Nucleus accumbens (tissue), 56 donors: ENCODE measurements around the gene MGAT1.

ENCODE experiments used
- DNase-seq, 56 donors: peaks; one replicate each; lab custom pipeline; 2025; lab: John Stamatoyannopoulos, UW

Gene MGAT1

DNA sequence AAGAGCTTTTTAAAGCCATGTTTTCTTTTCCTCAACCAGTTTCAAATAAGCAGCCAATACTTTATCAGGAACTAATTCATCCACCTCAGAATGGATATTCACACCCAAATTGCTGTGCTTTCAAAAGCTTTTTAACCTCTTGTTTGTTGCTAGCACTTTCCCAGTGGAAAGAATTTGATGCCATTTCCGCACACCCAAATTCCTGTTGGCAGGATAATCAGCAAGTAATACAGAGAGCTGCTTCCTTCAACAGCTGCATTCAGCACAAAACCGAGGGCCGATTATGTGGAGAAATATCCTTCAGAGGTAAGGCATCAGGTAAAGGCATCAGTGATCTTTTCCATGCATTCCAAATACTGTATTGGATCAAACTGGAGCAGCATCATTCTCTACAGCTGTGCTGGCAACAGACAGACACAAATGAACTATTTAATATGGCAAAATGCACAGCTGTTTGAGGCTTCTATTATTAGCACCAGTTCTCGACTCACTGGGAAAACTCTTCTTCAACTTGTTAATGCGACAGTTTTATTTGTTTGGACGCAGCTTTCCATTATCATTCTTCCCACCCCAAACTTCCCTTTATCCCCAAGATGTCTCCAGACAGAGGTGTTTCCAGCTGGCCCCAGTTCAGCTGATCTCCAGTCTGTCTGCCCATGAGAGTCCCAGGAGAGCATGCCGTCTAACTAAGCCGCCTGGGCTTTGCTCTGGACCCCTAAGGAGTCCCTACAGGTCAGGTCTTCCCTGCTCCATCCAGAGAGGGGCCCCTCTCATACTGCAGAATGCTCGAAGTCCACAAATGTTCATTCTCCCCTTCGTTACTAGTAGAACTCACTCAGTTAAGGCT is 22.2 kb upstream of the MGAT1 start:
- no peak for DNase-seq

DNA sequence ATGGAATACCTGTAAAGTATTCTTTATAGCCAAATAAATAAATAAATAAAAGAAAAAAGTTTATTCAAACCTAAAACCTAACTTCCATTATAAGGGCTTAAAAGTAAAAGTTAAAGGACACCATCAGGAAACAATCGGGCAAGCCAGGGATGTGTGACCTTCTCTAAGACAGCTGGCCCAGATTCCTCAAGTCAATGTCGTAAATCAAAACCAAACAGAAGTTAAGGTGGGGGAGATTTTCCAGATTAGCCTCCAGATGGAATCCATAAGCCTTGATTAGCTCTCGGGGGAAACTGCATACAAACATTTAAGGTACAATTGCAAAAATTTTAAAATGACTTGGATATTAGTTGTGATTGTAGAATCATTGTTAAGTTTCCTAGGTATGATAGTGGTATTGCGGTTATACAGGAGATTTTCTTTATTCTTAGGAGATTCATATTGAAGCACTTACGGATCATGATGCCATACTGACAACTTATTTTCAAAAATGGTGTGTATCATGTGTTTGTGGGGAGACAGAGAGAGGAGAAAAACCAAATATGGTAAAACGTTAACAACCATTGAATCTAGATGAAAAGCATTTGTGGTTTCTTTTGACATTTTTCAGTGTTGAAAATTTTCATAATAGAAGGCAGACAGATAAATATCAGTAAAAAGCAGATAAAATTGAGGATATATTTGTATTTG is 21.5 kb upstream of the MGAT1 start:
- DNase-seq: no peak

DNA sequence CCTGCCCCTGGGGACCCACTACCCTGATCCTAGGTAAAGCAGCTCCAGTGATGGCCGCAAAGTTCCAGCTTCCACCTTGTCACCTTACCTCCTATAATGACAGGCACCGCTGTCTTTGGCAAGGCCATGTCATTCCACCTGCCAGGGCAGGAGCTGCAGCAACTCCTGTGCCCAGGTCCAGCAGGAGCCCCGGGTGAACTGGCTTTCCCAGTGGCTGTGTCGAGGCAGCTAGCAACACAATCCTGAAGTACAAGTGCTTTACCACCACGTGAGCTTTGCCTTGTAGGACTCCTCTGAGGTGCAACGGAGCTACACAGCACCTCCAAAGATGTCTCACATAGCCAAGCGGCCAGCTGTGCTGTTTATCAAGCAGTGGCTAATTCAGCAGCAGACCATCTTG is 20.7 kb upstream of the MGAT1 start:
- DNase-seq: no peak

DNA sequence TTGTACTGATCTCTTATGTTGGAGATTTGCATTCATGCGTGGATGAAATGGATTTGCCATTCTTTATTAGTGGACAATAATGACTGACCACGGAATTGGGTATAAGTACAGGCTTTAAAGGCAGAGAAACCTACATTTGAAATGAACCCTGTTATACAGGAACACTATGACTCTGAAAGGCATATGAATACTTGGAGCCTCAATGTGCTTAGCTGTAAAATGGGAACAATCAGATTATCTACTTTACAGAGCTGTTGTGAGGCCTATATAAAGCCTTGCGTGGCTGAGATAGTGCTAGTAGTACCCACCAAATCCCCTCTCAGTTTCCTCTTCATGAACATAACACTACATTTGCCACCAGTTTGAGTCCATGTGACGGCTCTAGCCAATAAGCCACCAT is 18.9 kb upstream of the MGAT1 start:
- no peak for DNase-seq

DNA sequence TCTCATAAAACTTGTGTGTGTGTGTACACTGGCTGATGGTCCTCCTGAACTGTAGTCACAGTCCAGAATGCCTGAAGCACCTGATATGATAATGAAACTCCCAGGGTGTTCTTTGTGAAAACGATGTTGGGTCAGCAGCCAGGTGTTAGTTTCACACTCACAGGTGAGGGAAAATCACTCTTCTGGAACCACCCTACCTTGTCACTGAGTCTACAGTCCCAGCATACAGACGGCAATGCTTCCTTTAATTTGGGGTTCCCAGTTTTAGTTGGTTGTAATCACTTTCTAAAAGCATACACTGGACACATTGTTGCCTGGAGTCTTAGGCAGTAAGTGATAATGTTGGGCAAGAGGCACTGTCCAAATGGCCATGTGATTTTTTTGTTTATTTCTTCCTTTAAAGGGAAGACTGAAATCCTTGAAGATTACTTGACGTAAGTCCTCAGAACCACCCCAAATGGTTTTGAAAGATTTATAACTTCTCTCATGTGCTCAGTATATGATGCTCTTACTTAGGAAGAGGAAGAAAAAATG is 18.2 kb upstream of the MGAT1 start:
- no peak for DNase-seq

DNA sequence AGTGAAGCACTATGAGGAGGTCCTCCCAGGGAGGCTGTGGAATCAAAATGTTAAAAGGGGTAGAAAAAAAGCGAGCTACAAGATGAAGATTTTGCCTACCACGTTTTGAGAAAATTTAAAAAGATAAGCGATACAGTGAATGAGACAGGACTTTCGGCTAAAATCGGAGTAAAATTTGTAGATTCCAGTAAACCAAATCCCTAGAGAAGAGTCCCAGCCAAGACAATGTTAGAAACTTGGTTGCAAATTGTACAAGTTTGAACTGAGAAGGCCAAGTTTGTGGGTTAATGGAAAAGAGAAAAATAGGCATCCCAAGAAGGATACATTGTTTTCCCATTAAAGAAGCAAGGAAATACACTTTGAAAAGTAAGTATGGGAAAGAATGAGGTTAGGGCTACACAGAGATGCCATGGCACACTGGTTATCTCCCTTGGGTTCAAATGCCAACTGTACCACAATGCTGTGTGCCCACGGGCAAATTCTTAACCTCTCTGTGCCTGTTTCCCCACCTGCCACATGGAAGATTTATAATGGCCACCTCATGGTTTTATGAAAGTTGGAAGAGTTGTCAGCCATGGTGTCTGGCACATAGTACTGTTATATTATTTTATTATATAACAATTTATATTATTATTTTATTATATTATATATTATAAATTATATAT is 16.2 kb upstream of the MGAT1 start:
- DNase-seq: no peak

DNA sequence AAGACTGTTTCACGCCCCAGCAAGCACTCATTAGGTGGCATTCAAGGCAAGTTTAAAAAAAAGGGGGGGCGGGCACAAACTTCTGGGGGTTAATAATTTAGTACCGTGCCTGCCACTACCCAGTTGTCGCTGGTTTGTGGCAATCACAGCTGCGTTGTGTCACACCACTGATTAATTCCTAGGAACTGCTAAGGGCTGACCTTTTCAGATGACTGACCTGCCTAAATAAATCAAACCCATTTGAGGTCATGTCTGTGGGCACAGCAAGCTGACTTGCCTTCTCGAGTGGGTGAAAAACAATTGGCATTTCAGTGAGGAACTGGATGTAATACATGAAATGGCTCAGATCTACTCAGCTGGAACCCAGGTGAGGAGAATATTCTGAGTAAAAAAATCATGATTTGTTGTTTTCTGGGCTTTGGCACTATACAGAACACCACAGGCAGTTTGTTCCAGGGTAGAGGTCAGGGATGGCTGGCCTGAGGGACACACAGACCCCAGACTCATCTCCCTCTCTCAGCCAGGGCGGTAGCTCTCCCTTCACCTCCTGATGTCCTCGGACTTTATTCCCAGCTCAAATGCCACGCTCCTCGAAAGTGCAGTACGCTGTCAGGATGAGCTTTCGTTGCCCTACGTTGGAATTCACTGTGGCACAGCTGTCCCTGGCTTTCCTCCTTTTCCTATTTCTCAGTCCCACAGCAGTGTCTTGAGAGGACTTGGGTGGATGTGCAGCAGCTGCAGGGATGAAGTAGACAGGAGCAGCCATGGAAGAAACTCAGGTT is 15.5 kb upstream of the MGAT1 start:
- DNase-seq: no peak

DNA sequence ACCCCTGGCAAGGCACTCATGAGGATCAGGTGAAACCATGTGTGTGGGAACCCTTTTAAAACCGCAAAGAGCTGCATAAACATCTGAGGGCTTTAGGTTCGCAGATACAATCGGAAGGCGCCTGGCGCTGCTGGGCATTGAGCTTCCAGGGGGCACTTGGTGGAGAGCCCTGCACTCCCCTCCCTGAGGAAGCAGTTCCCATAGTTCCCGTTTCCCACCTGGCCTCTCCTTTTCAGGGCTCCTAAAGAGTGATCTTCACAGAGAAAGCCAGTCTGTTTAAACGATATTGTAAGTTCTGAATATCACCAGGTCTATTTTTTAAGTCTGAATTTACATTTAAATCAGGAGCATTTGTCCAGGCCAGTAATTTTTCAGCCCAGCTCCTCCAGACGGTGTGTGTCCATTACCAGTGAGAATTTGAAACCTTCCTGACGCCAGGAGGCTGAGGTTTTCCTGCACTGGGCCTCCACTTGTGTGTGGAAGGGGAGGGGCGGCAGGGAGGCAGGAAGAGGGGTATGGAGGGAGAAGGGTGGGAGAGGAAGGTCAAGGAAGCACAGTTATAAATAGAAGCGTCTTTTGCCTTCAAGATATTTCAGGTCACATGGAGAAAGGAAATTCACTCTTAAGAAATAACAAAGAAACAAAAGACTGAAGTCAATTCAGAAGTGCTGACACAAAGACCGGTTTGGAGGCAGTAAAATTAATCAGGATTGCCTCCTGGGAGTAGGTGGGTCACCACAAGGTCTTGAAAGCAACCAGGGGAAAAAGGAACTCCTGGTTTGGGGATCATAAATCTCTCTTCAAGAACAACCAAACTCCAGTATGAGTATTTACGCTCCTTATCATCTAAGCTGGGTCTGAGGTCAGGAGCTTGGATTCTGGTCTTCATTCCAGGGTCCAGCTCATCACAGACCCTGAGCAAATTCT is 14.3 kb upstream of the MGAT1 start:
- DNase-seq: no peak

DNA sequence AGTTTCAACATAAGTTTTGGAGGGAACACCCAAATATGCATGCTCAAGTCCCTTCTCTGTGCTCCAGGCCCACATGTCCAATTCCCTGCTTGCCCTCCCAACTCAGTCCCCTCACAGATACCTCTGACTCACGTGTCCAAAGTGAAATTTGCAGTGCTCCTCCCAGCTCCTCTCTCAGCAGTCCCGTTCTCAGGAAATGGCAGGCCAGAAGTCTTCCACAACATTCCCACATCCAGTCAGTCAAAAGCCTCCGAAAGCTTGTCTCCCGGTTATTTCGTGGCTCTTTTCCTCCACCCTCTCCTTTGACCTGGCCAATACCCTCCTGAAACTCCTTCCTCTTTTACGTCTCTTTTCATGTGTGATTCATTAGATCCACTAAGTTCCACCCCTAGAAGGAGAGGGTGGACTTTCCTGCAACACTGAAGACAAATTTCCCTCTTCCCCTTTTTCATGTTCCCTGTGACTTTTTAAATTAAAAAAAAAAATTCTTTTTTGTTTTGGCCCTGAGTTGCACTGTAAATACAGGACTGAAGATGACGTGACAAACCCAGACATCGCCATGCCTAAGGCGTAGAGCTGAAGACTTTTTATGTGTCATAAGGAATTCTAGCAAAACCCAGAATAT is 12.8 kb upstream of the MGAT1 start:
- DNase-seq: no peak

DNA sequence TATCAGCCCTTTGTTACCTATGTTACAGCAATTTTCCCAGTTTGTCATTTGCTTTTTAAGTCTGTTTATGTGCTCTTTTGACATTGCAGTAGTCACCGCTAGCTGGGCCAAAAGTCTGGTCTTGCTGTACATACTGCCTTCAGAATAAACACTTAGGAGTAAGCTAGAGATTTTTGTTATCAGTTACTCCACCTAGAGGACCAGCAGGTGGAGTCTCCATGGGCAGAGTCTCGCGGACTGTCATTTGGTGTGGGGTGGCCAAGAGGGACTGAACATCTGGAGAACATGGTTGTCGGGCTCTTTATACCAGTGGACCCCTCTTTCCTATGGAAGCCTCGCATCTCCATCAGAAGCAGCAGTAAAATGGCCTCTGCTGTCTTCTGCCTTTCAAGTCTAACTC is 10.8 kb upstream of the MGAT1 start:
- no peak for DNase-seq

DNA sequence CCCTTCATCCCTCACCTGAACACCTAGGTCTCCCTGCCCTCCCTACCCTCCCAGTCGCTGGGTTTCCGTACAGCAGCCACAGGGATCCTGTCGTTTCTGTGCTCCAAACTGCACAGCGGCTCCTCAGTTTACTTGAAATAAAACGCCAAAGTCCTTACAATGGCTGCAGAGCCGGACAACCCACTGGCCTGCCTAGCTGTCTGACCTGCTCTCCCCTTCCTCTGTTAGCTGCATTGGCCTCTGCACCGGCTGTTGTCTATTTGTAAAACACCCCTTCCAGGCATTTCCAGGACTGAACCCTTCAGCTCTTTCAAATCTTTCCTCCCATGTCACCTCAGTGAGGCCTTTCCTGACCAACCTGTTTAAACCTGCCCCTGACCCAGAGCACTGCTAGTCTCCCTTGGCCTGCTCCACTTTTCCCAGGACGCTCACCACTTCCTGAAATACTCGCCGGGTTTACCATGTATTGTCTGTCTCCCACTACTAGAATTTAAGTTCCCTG is 9.1 kb upstream of the MGAT1 start:
- DNase-seq: no peak

DNA sequence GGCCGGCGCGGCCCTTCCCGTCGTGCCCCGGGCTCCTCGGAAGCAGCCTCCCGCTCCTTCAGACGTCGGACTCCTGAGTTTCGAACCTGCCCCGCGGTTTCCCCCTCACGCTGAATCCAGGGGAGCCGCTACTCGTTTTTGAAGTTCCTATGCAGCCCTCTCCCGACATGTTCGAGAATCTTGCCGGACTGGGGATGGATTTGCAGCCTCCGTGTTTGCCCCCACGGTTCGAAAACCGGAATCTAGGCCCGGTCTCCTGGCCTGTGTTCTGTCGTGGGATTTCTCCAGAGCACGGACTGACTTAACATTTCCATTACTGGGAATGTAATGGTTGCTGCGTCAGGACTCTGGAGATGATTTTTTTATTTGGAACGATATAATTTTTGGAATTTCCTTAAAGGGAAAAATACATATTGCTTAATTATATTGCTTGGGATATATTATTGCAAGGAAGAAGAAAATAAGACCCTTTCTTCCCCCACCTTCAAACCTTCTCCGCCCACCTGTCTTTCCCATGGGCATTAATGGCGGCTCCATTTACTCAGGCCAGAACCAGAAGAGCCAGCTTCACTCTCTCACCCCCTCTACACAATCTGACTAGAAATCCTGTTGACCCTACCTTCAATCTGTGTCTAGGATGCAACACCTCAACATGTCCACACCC is 8.5 kb upstream of the MGAT1 start:
- DNase-seq: peak in 23 of 56 donors; percentile 14 to 81 (median 71)

DNA sequence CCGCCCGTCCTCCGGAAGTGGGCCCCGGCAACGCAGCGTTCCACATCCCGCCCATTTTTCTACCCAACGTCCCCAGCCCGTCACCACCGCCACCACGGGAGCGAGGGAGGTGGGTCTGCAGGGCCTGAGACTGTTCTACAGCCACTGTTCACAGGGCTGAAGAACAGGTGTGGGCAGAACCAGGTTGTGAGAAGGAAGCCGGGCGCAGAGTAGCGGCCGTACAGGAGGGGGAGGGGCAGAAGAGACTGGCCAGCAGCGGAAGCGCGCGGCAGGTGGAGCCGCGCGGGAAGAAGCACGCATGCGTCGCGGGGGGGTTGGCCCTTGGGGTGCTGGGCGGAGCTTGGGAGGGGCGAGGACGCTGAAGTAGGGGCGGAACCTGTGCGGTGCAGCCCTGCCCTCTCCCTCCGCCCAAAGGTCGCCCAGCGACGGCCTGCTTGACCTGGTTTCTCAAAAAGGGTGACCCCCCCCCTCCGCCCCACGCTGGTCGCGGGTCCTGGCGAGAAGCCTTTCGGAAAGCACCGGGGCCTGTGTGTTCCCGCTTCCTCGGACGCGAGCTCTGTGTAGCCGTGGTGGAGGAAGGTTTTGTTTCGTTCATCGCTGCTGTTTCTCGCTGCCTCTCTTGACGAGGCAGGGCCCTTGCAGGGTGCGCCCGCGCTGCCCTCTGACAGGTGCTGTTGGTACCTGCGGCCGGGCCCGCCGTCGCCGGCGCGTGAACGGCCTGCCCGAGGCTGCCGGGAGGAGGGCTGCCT is 7.8 kb upstream of the MGAT1 start:
- DNase-seq: peak; percentile 57 to 100 (median 95)

DNA sequence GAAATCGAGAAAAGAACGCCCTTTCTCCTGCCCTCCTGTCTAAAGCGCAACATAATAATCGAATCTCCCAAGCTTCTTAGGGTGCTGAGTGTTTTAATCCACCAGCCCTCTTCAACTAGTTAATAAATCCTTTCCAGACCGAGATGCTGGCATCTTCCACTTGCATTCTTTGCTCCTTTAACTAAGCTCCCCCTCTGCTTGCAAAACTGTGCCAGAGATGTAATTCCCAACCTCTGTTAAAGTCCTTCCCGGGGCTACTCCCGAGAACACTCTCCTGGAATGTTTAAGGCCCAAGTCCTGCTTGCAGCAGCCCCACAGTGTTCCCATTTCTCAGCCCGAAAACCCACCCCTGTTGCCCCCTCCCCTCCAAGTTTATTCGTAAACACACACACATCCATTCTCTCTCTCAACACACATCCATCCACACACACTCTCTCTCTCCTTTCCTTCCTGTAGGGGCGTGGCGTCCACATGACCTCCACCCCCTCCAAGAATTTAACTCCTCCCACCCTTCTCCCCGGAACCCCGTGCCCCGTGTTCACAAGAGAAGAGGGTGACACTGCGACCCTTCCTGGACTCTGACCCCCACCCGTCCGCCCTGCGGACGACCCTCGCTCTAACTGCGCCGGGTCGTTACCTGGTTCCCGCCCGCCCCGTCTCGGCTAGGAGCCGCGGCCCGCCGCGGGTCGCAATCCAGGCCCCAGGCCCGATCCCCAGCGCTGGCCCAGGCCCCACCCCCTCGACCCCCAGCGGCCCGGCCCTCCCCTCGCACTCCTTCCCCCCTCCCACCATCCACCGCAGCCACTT is 7.0 kb upstream of the MGAT1 start:
- DNase-seq: peak in 55 of 56 donors; percentile 46 to 98 (median 87)

DNA sequence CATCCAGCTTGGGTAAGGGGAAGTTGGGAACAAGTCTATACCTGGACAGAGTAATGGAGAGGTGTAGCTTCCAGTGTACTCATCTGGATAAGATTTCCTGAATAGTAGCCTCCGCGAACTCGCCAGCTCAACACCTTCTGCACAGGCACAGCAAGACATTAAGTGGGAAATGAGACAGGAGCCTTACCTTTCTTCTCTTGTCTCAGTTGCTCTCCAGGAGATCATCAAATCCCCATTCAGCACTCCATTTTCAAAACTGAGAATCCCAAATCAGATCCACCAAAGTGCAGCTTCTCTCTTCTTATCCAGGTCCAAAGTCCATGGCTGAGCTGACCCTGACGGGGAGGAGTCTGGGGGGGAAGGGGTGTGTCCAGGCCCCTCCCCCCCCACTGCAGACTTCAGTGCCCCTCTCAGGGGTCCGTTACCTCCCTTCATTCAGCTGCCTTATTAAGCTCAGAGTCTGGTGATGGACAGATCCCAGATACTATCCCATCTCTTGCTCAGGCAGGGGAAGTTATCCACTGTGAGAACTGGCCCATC is 5.9 kb upstream of the MGAT1 start:
- DNase-seq: no peak
